SK-N-MC (cell line): Measurements from ENCODE around the gene ANAPC15.

Source experiments
- EZH2 ChIP-seq: fragments of 200-600 bp; sonication (generic); IDR thresholded peaks from one replicate; pipeline ENCODE4 v1.6.1; 2017; ENCODE audit warnings: antibody characterized with exemption
- POLR2AphosphoS5 ChIP-seq: IDR thresholded peaks from 2 replicates; pipeline ENCODE4 v1.6.1; 2012; ENCODE audit warnings: mild to moderate bottlenecking, low read depth, low read length, borderline replicate concordance

- TF ChIP-seq POLR2AphosphoS5: no peak
- no peak for TF ChIP-seq EZH2
These were observed 3.7 kb upstream of the ANAPC15 start for GRCh38 chr11:72116019-72116755.
